Keratinocyte (primary cell): ENCODE measurements around the gene ENTR1. TPM values are rescaled to one million over a fixed set of nuclear protein-coding genes. Genes with fewer than 3 reads are reported as not detected.

Experiments
- DNase-seq: peaks from one replicate; pipeline ENCODE4 v3.0.0-alpha.2; 2011; ENCODE audit warnings: low read depth, missing footprints, low spot score
- FAIRE-seq: peaks from 2 replicates; lab custom pipeline; 2011; peaks lifted over from hg19 to GRCh38; lab: Jason Lieb, UNC
- H2AFZ ChIP-seq: 2 replicates; pipeline ENCODE4 v1.6.0; 2012; ENCODE audit warnings: low read length, control low read depth, inconsistent platforms; ENCODE audit not compliant: control insufficient read depth
- H3K27ac ChIP-seq: 2 replicates; pipeline ENCODE4 v1.5.1; 2011; ENCODE audit warnings: low read length; ENCODE audit not compliant: control insufficient read depth, insufficient read depth
- H3K27me3 ChIP-seq: 3 replicates; pipeline ENCODE4 v1.6.0; 2011; ENCODE audit warnings: low read length; ENCODE audit not compliant: control insufficient read depth, insufficient read depth; ENCODE audit errors: extremely low read depth
- H3K36me3 ChIP-seq, 2 experiments: 2 replicates in 1 of 2; 3 replicates in 1 of 2; pipeline ENCODE4 v1.5.1; 2011; ENCODE audit warnings: low read length in 2 of 2, mild to moderate bottlenecking in 1 of 2; ENCODE audit not compliant: control insufficient read depth in 2 of 2, insufficient read depth in 2 of 2; ENCODE audit errors: extremely low read depth in 1 of 2
- H3K4me1 ChIP-seq: 3 replicates; pipeline ENCODE4 v1.5.1; 2011; ENCODE audit warnings: low read length; ENCODE audit not compliant: control insufficient read depth, insufficient read depth; ENCODE audit errors: extremely low read depth
- H3K4me2 ChIP-seq: 3 replicates; pipeline ENCODE4 v1.6.0; 2011; ENCODE audit warnings: low read depth, low read length; ENCODE audit not compliant: control insufficient read depth, insufficient read depth; ENCODE audit errors: extremely low read depth
- H3K4me3 ChIP-seq, 3 experiments: fragments of 200-600 bp in 1 of 3; sonication (generic) in 1 of 3; 2 replicates in 2 of 3; 3 replicates in 1 of 3; pipeline ENCODE4 v1.5.1; 2011 to 2016; ENCODE audit warnings: low read length in 3 of 3, mild to moderate bottlenecking in 3 of 3, control low read depth in 2 of 3, inconsistent platforms in 1 of 3, low read depth in 1 of 3, mixed read lengths in 1 of 3, mixed run types in 1 of 3, moderate library complexity in 1 of 3; ENCODE audit not compliant: control insufficient read depth in 2 of 3, insufficient read depth in 2 of 3; ENCODE audit errors: extremely low read depth in 1 of 3
- H3K79me2 ChIP-seq: 2 replicates; pipeline ENCODE4 v1.6.0; 2012; ENCODE audit warnings: low read length; ENCODE audit not compliant: control insufficient read depth, insufficient read depth
- H3K9ac ChIP-seq: 3 replicates; pipeline ENCODE4 v1.6.0; 2011; ENCODE audit warnings: low read length; ENCODE audit not compliant: control insufficient read depth, insufficient read depth; ENCODE audit errors: extremely low read depth
- H3K9me1 ChIP-seq: 3 replicates; pipeline ENCODE4 v1.6.0; 2011; ENCODE audit warnings: low read length; ENCODE audit not compliant: control insufficient read depth, insufficient read depth; ENCODE audit errors: extremely low read depth
- H3K9me3 ChIP-seq: 2 replicates; pipeline ENCODE4 v1.5.1; 2012; ENCODE audit warnings: low read depth, low read length; ENCODE audit not compliant: control insufficient read depth
- H4K20me1 ChIP-seq: 3 replicates; pipeline ENCODE4 v1.6.0; 2011; ENCODE audit warnings: low read length; ENCODE audit not compliant: control insufficient read depth, insufficient read depth; ENCODE audit errors: extremely low read depth
- CTCF ChIP-seq, 3 experiments: IDR thresholded peaks in 1 of 3; conservative IDR thresholded peaks in 1 of 3; optimal IDR thresholded peaks in 1 of 3; 2 replicates in 2 of 3; 3 replicates in 1 of 3; pipeline versions ENCODE3 to v1.5.1; 2011; ENCODE audit warnings: low read length in 3 of 3, mild to moderate bottlenecking in 3 of 3, moderate library complexity in 2 of 3, control low read depth in 1 of 3, inconsistent platforms in 1 of 3; ENCODE audit not compliant: insufficient read depth in 2 of 3; ENCODE audit errors: extremely low read depth in 1 of 3
- EZH2 ChIP-seq: IDR thresholded peaks from one replicate; pipeline ENCODE4 v1.6.1; 2012; ENCODE audit warnings: inconsistent platforms, mild to moderate bottlenecking, low read length, moderate library complexity
- dilution Hi-C: fragments of 300-500 bp; cut with MboI; formaldehyde crosslinking; loops from one replicate; pipeline ENCODE4 v1.7.0; 2020; ENCODE audit warnings: low sequenced_read_pairs; ENCODE audit not compliant: extremely low pct_ligation_motif_present
- polyA plus RNA-seq, 5 experiments: library from polyadenylated mRNA; depleted of rRNA in 3 of 5; stranded (reverse) in 3 of 5; stranded (forward) in 1 of 5; unstranded in 1 of 5; fragments of >200 nt; gene quantifications; 1 replicate in 1 of 5; 2 replicates in 3 of 5; 3 replicates in 1 of 5; pipeline versions ENCODE4 v1.2.1 to v1.2.3, GENCODE V29; 2011 to 2012; ENCODE audit warnings: missing spikeins in 2 of 5, low read depth in 1 of 5, low replicate concordance in 1 of 5

Gene ENTR1
- polyA plus RNA-seq, 1 donor (not counting 4 experiments of a cell fraction or from before 2014, with no cell fraction given) = 46.5 TPM

GRCh38 chr9:136433043-136433715, 22.8 kb upstream of the ENTR1 start:
- H3K79me2 ChIP-seq = peaks cover 47% of the 10 kb centered on the region
- peaks cover 8% of the 10 kb centered on the region for H4K20me1 ChIP-seq
- H2AFZ ChIP-seq = no peak overlapping the region
- no peak for DNase-seq
- H3K4me1 ChIP-seq = peaks cover 12% of the 10 kb centered on the region
- no peak overlapping the region for H3K4me3 ChIP-seq
- peaks cover 2% of the 10 kb centered on the region for H3K9me1 ChIP-seq
- no peak overlapping the region for H3K27ac ChIP-seq
- no peak overlapping the region for H3K4me2 ChIP-seq
- no peak for TF ChIP-seq EZH2
- peaks cover 7 to 25% of the 10 kb centered on the region in 2 experiments for H3K36me3 ChIP-seq
- no peak overlapping the region for H3K9ac ChIP-seq
- H3K27me3 ChIP-seq = no peaks in the 10 kb centered on the region
- dilution Hi-C loops = no loop called here
- no peaks in the 10 kb centered on the region for H3K9me3 ChIP-seq
- FAIRE-seq = no peak

- no peaks in the 10 kb centered on the region for H3K27me3 ChIP-seq
- DNase-seq (no peak), FAIRE-seq (no peak)
- no peak overlapping the region for H3K9ac ChIP-seq
- H3K79me2 ChIP-seq = peaks cover 41% of the 10 kb centered on the region
- H3K27ac ChIP-seq = no peak overlapping the region
- H3K4me3 ChIP-seq = no peak overlapping the region
- no peak for TF ChIP-seq CTCF (optimal IDR thresholded peaks at IDR 0.05 in 1 of 3, IDR thresholded peaks at IDR 0.05 in 1 of 3, conservative IDR thresholded peaks at IDR 0.05 in 1 of 3; ENCODE audit: extremely low read depth in 1 of 3, insufficient read depth in 2 of 3, low read length in 3 of 3)
- TF ChIP-seq EZH2 = no peak
- dilution Hi-C loops = no loop called here
- H3K9me3 ChIP-seq = no peaks in the 10 kb centered on the region
- H4K20me1 ChIP-seq = peaks cover 8% of the 10 kb centered on the region
- H2AFZ ChIP-seq = no peak overlapping the region
- no peak overlapping the region for H3K4me2 ChIP-seq
- peaks cover 7 to 25% of the 10 kb centered on the region in 2 experiments for H3K36me3 ChIP-seq
- peaks cover 6% of the 10 kb centered on the region for H3K4me1 ChIP-seq
- peaks cover 2% of the 10 kb centered on the region for H3K9me1 ChIP-seq
These were observed 22.2 kb upstream of the ENTR1 start for GRCh38 chr9:136432591-136432990.
